HPDE6-E6E7 (cell line): Measurements from ENCODE around the gene PALS2.

Experiments used
- DNase-seq: peaks from one replicate; pipeline ENCODE4 v3.0.0; 2011; ENCODE audit warnings: missing footprints; ENCODE audit errors: extremely low spot score

Gene PALS2

GRCh38 chr7:24572997-24573553 lies at the start of gene PALS2:
TSS of gene PALS2 (plus strand) at chr7:24573452. CDS start at chr7:24623668, 50,216 bp downstream.
- peak; percentile 47 for DNase-seq

GRCh38 chr7:24531255-24531654 lies 42.0 kb upstream of the PALS2 start:
- no peak for DNase-seq

- DNase-seq, result no peak
These were observed 36.6 kb upstream of the PALS2 start for GRCh38 chr7:24536682-24537081.

- no peak for DNase-seq
These were observed 32.3 kb upstream of the PALS2 start for GRCh38 chr7:24540956-24541355.

- no peak for DNase-seq
These were observed 28.0 kb upstream of the PALS2 start for GRCh38 chr7:24545215-24545614.

GRCh38 chr7:24548390-24548789 lies 24.9 kb upstream of the PALS2 start:
- DNase-seq, result no peak

- DNase-seq, result no peak
These were observed 23.3 kb upstream of the PALS2 start for GRCh38 chr7:24549991-24550390.

GRCh38 chr7:24555184-24555583 lies 18.1 kb upstream of the PALS2 start:
- no peak for DNase-seq

- no peak for DNase-seq
These were observed 17.5 kb upstream of the PALS2 start for GRCh38 chr7:24555719-24556118.

GRCh38 chr7:24560772-24561171 lies 12.5 kb upstream of the PALS2 start:
- DNase-seq, result no peak

GRCh38 chr7:24566274-24566673 lies 7.0 kb upstream of the PALS2 start:
- DNase-seq, result no peak

- no peak for DNase-seq
These were observed 2.3 kb upstream of the PALS2 start for GRCh38 chr7:24570983-24571382.

- DNase-seq, result no peak
These were observed 1.2 kb upstream of the PALS2 start for GRCh38 chr7:24572016-24572392.

- peak; percentile 32 for DNase-seq
These were observed 757 bp upstream of the PALS2 start for GRCh38 chr7:24572393-24572996.

- peak; percentile 32 for DNase-seq
These were observed 494 bp downstream of the PALS2 start for GRCh38 chr7:24573554-24574338.

- no peak for DNase-seq
These were observed 1.1 kb downstream of the PALS2 start for GRCh38 chr7:24574386-24574785.

GRCh38 chr7:24574950-24575349 lies 1.7 kb downstream of the PALS2 start:
- DNase-seq, result no peak

- DNase-seq, result peak; percentile 27
These were observed 3.1 kb downstream of the PALS2 start for GRCh38 chr7:24576171-24577025.

GRCh38 chr7:24578052-24578451 lies 4.8 kb downstream of the PALS2 start:
- no peak for DNase-seq

GRCh38 chr7:24580283-24580946 lies 7.2 kb downstream of the PALS2 start:
- no peak for DNase-seq

- no peak for DNase-seq
These were observed 8.9 kb downstream of the PALS2 start for GRCh38 chr7:24582166-24582565.

GRCh38 chr7:24587853-24588252 lies 14.6 kb downstream of the PALS2 start:
- no peak for DNase-seq
